IMR-90 (cell line): ENCODE measurements around the gene ATXN1. TPM values are rescaled to one million over a fixed set of nuclear protein-coding genes. Genes with fewer than 3 reads are reported as not detected.

Experiments used
- ATAC-seq: fragments of 200-7000 bp; cut with Tn5 transposase; 2 replicates; pipeline ENCODE4 v1.9.1; 2020; ENCODE audit warnings: low read depth, mild to moderate bottlenecking, moderate library complexity
- BruUV-seq: library from RNA; stranded (reverse); fragments of 400-500 nt; replicated peaks from 2 replicates; lab custom pipeline; 2021; lab: Mats Ljungman, UMichigan
- CTCF ChIA-PET: fragments of 300-600 bp; formaldehyde crosslinking; extraction: SDS; loops from one replicate; lab custom pipeline; 2021; ENCODE audit warnings: antibody characterized with exemption; lab: Yijun Ruan, JAX
- POLR2A ChIA-PET: fragments of 300-600 bp; sonication (Branson Sonifier 250); formaldehyde crosslinking; loops from one replicate; lab custom pipeline; 2022; ENCODE audit warnings: antibody characterized with exemption; ENCODE audit not compliant: unreplicated experiment; lab: Charles Lee
- DNase-seq: peaks from one replicate; pipeline ENCODE4 v3.0.0; 2013
- H2AFZ ChIP-seq: replicated peaks from 2 replicates; pipeline ENCODE3; 2013; ENCODE audit warnings: low read length, mild to moderate bottlenecking; ENCODE audit not compliant: poor library complexity
- H2AK5ac ChIP-seq: 2 replicates; pipeline ENCODE4 v1.6.1; 2013; ENCODE audit warnings: low read depth, low read length, inconsistent platforms
- H2AK9ac ChIP-seq: replicated peaks from 2 replicates; pipeline ENCODE3; 2013; ENCODE audit warnings: mild to moderate bottlenecking, low read depth, low read length, moderate library complexity; ENCODE audit not compliant: poor library complexity
- H2BK120ac ChIP-seq: 2 replicates; pipeline ENCODE4 v1.6.1; 2013; ENCODE audit warnings: low read depth, low read length, inconsistent platforms
- H2BK15ac ChIP-seq: 3 replicates; pipeline ENCODE4 v1.6.1; 2013; ENCODE audit warnings: low read depth, low read length, inconsistent platforms
- H2BK20ac ChIP-seq: 2 replicates; pipeline ENCODE4 v1.6.1; 2013; ENCODE audit warnings: low read depth, mild to moderate bottlenecking, inconsistent platforms, low read length, moderate library complexity
- H2BK5ac ChIP-seq: 2 replicates; pipeline ENCODE4 v1.6.1; 2013; ENCODE audit warnings: mild to moderate bottlenecking, low read depth, low read length, inconsistent platforms; ENCODE audit not compliant: poor library complexity, severe bottlenecking
- H3K14ac ChIP-seq: replicated peaks from 2 replicates; pipeline ENCODE4 v1.6.1; 2013; ENCODE audit warnings: low read depth, low read length, inconsistent platforms
- H3K18ac ChIP-seq: 2 replicates; pipeline ENCODE4 v1.6.1; 2013; ENCODE audit warnings: low read depth, low read length, control low read depth
- H3K23ac ChIP-seq: 2 replicates; pipeline ENCODE4 v1.6.1; 2013; ENCODE audit warnings: low read depth, low read length, inconsistent platforms
- H3K27ac ChIP-seq: 2 replicates; pipeline ENCODE4 v1.5.1; 2013; ENCODE audit warnings: mild to moderate bottlenecking, control low read depth, low read length; ENCODE audit not compliant: insufficient read depth
- H3K27me3 ChIP-seq: 2 replicates; pipeline ENCODE4 v1.6.1; 2013; ENCODE audit warnings: low read length; ENCODE audit not compliant: control insufficient read depth, insufficient read depth
- H3K36me3 ChIP-seq: 2 replicates; pipeline ENCODE4 v1.6.1; 2013; ENCODE audit warnings: low read length, mixed read lengths; ENCODE audit not compliant: control insufficient read depth, insufficient read depth
- H3K4ac ChIP-seq: 2 replicates; pipeline ENCODE4 v1.6.1; 2013; ENCODE audit warnings: low read depth, low read length, inconsistent platforms
- H3K4me1 ChIP-seq: 2 replicates; pipeline ENCODE4 v1.6.1; 2013; ENCODE audit warnings: low read length, mixed read lengths; ENCODE audit not compliant: control insufficient read depth, insufficient read depth
- H3K4me2 ChIP-seq: 2 replicates; pipeline ENCODE4 v1.6.1; 2013; ENCODE audit warnings: low read depth, mild to moderate bottlenecking, control low read depth, low read length, moderate library complexity
- H3K4me3 ChIP-seq: 2 replicates; pipeline ENCODE4 v1.5.1; 2013; ENCODE audit warnings: low read depth, mild to moderate bottlenecking, control low read depth, low read length, moderate library complexity; ENCODE audit not compliant: insufficient read depth
- H3K56ac ChIP-seq: 2 replicates; pipeline ENCODE4 v1.6.1; 2013; ENCODE audit warnings: low read length, inconsistent platforms; ENCODE audit not compliant: insufficient read depth; ENCODE audit errors: extremely low read depth
- H3K79me1 ChIP-seq, 2 experiments: 2 replicates each; pipeline ENCODE4 v1.6.1; 2013; ENCODE audit warnings: low read length in 2 of 2, inconsistent platforms in 1 of 2, low read depth in 1 of 2
- H3K9ac ChIP-seq: 2 replicates; pipeline ENCODE4 v1.6.1; 2013; ENCODE audit warnings: low read depth, low read length, control low read depth
- H3K9me1 ChIP-seq: 2 replicates; pipeline ENCODE4 v1.6.1; 2013; ENCODE audit warnings: low read length, inconsistent platforms; ENCODE audit not compliant: insufficient read depth
- H3K9me3 ChIP-seq: 2 replicates; pipeline ENCODE4 v1.6.1; 2013; ENCODE audit warnings: low read length; ENCODE audit not compliant: control insufficient read depth, insufficient read depth
- H4K20me1 ChIP-seq: 2 replicates; pipeline ENCODE4 v1.6.1; 2013; ENCODE audit warnings: low read length, inconsistent platforms; ENCODE audit not compliant: insufficient read depth
- H4K5ac ChIP-seq: 2 replicates; pipeline ENCODE4 v1.6.1; 2013; ENCODE audit warnings: mild to moderate bottlenecking, low read depth, low read length, control low read depth
- H4K8ac ChIP-seq, 2 experiments: 2 replicates each; pipeline ENCODE4 v1.6.1; 2013; ENCODE audit warnings: low read depth in 2 of 2, low read length in 2 of 2, control low read depth in 1 of 2, inconsistent platforms in 1 of 2
- H4K91ac ChIP-seq: 2 replicates; pipeline ENCODE4 v1.6.1; 2013; ENCODE audit warnings: low read depth, low read length, inconsistent platforms; ENCODE audit not compliant: insufficient read depth
- BHLHE40 ChIP-seq: fragments of 150-350 bp; IDR thresholded peaks from 2 replicates; pipeline ENCODE4 v1.6.1; 2016; ENCODE audit warnings: mild to moderate bottlenecking, low read depth, low read length
- CEBPB ChIP-seq: IDR thresholded peaks from 2 replicates; pipeline ENCODE4 v1.6.1; 2012; ENCODE audit warnings: low read depth, low read length, improper control_type of control experiment
- CHD1 ChIP-seq: IDR thresholded peaks from 2 replicates; pipeline ENCODE4 v1.6.1; 2012; ENCODE audit warnings: low read depth, low read length, improper control_type of control experiment
- ELK1 ChIP-seq: fragments of 150-350 bp; IDR thresholded peaks from 2 replicates; pipeline ENCODE4 v1.6.1; 2016; ENCODE audit warnings: low read depth, mild to moderate bottlenecking, low read length, moderate library complexity, borderline replicate concordance
- FOS ChIP-seq: fragments of 150-350 bp; IDR thresholded peaks from 2 replicates; pipeline ENCODE4 v1.6.1; 2016; ENCODE audit warnings: low read depth, low read length
- NFE2L2 ChIP-seq: fragments of 150-350 bp; IDR thresholded peaks from 2 replicates; pipeline ENCODE4 v1.6.1; 2016; ENCODE audit warnings: low read depth, mild to moderate bottlenecking, low read length
- POLR2A ChIP-seq: IDR thresholded peaks from 2 replicates; pipeline ENCODE4 v1.6.1; 2012; ENCODE audit warnings: mild to moderate bottlenecking, low read depth, low read length
- RAD21 ChIP-seq: IDR thresholded peaks from 2 replicates; pipeline ENCODE4 v1.6.1; 2012; ENCODE audit warnings: low read length, improper control_type of control experiment
- RCOR1 ChIP-seq: IDR thresholded peaks from 2 replicates; pipeline ENCODE4 v1.6.1; 2012; ENCODE audit warnings: mild to moderate bottlenecking, low read length, improper control_type of control experiment; ENCODE audit not compliant: insufficient replicate concordance
- RFX5 ChIP-seq: IDR thresholded peaks from 2 replicates; pipeline ENCODE4 v1.8.0; 2012; ENCODE audit warnings: low read depth, mild to moderate bottlenecking, low read length, moderate library complexity
- SMC3 ChIP-seq: fragments of 150-350 bp; IDR thresholded peaks from 2 replicates; pipeline ENCODE4 v1.6.1; 2016; ENCODE audit warnings: low read depth, mild to moderate bottlenecking, antibody characterized with exemption, low read length, moderate library complexity
- USF2 ChIP-seq: fragments of 150-350 bp; IDR thresholded peaks from 2 replicates; pipeline ENCODE4 v1.6.1; 2017; ENCODE audit warnings: mild to moderate bottlenecking, antibody characterized with exemption, low read length, low read depth
- WGBS, 2 experiments: methylation state at CpG; one replicate each; pipeline versions ENCODE4 v1.1.5 to v1.1.7; 2013; ENCODE audit warnings: missing lambda C conversion rate in 2 of 2; ENCODE audit not compliant: insufficient read length in 1 of 2; ENCODE audit errors: extremely low coverage in 2 of 2; 5-methylcytosine and 5-hydroxymethylcytosine counted together
- dilution Hi-C: fragments of 300-500 bp; cut with HindIII; formaldehyde crosslinking; loops from one replicate; pipeline ENCODE4 v1.14.3; 2018; ENCODE audit warnings: low sequenced_read_pairs; ENCODE audit not compliant: unreplicated experiment
- in situ Hi-C: fragments of 300-500 bp; cut with MboI; formaldehyde crosslinking; loops from 3 replicates; pipeline ENCODE4 v1.14.3; 2019; ENCODE audit warnings: low sequenced_read_pairs, inconsistent platforms, mixed read lengths
- intact Hi-C: fragments of 100-400 bp; cut with micrococcal nuclease; formaldehyde crosslinking; loops from 2 replicates; pipeline ENCODE4 v1.10.0; 2022
- polyA plus RNA-seq, 3 experiments: library from polyadenylated mRNA; depleted of rRNA; stranded (reverse); fragments of >200 nt; gene quantifications; 2 replicates each; pipeline ENCODE4 v1.2.3, GENCODE V29; 2012; ENCODE audit warnings: low replicate concordance in 1 of 3
- total RNA-seq: library from RNA; depleted of rRNA; stranded (reverse); fragments of >200 nt; gene quantifications from 2 replicates; pipeline ENCODE4 v1.2.3, GENCODE V29; 2012

Gene ATXN1
- total and polyA plus RNA-seq, 2 of the 4 experiments (the other 2 are of a cell fraction), result 7.3 to 11.1 TPM

- Histone ChIP-seq H3K9me3 (no peaks in the 10 kb centered on the region), H2BK15ac (no peak overlapping the region), H4K8ac (no peak overlapping the region), H3K9ac (no peak overlapping the region), H3K36me3 (peaks cover 5% of the 10 kb centered on the region; the same call in 1 of the 2 replicates), H3K23ac (no peak overlapping the region), H3K4me2 (no peak overlapping the region), H3K4me3 (no peak overlapping the region), H3K9me1 (peaks cover 10% of the 10 kb centered on the region; the same call in 1 of the 2 replicates), H3K18ac (no peak overlapping the region), H2AK5ac (no peak overlapping the region), H3K27ac (no peak overlapping the region), H2BK120ac (no peak overlapping the region), H2AK9ac (no peak overlapping the region), H4K5ac (no peak overlapping the region), H3K14ac (no peak overlapping the region), H2AFZ (no peak overlapping the region), H3K79me1 (peaks cover 8 to 9% of the 10 kb centered on the region in 2 experiments; a peak in 3 of 4 replicates), H3K4ac (no peak overlapping the region), H2BK20ac (no peak overlapping the region), H2BK5ac (no peak overlapping the region), H3K56ac (no peak overlapping the region), H3K27me3 (no peaks in the 10 kb centered on the region), H4K91ac (no peak overlapping the region), H3K4me1 (peaks cover 4% of the 10 kb centered on the region), H4K20me1 (no peaks in the 10 kb centered on the region)
- no peak for TF ChIP-seq CHD1
- TF ChIP-seq USF2, result no peak
- TF ChIP-seq NFE2L2, result no peak
- TF ChIP-seq ELK1, result no peak
- no peak for TF ChIP-seq RCOR1
- no peak for TF ChIP-seq POLR2A
- TF ChIP-seq FOS, result no peak
- no peak for TF ChIP-seq CEBPB
- no peak for TF ChIP-seq SMC3
- TF ChIP-seq RFX5, result no peak
- TF ChIP-seq BHLHE40, result no peak
- TF ChIP-seq RAD21, result no peak
- DNase-seq (no peak), ATAC-seq (no peak)
- no CpG with 5 or more reads among the region's 2 CpGs for WGBS, 2 experiments
- dilution Hi-C loops (no loop called here), in situ Hi-C loops (no loop called here), intact Hi-C loops (no loop called here)
- CTCF ChIA-PET, result no interaction called here
- BruUV-seq, result no TSS peak
- POLR2A ChIA-PET, result no interaction called here
These were observed 188.3 kb downstream of the ATXN1 start for GRCh38 chr6:16572943-16573342.
